SIG-M5 treated with dmso at 0.1 percent for 504 hours (cell line): ENCODE measurements around the gene FRMD3.

Source experiments
- DNase-seq: peaks from one replicate; lab custom pipeline; 2025; ENCODE audit not compliant: unreplicated experiment; lab: John Stamatoyannopoulos, UW

FRMD3 gene

DNA sequence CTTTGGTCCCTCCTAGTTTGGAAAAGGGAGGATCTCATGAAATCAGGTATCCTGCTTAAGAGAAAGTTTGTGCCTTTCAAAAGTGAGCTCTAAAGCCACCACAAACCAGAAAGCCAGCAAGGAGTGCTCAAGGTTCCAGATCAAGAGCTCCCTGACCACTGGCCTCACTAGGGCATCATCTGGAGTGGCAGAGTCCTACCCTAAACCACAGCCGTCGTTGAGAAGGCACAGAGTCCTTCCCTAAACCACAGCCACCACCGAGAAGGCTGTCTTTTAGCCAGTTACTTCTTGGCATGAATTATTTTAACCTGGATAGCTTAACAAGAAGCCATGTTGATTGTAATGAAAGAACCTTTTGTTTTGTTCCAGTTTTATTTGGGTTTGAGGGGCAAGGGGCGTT lies 102.9 kb downstream of the FRMD3 start:
- no peak for DNase-seq

DNA sequence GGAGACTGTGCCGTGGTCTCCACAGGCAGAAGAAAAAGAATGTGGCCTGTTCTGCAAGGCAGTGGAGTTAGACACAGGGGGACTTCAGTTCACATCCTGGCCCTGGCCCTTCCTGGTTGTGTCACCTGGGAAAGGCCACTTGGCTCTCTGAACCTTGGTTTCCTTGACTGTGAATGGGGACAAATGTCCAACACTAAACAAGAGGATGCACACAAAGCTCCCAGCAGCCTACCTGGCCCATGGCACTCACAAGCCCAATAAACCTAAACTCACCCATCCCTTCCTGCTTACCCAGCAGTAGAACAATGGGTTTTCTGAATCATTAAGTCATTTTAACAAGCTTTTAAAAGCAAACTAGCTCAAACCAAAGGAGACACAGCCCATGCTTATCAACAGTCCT lies 103.9 kb downstream of the FRMD3 start:
- DNase-seq: no peak

DNA sequence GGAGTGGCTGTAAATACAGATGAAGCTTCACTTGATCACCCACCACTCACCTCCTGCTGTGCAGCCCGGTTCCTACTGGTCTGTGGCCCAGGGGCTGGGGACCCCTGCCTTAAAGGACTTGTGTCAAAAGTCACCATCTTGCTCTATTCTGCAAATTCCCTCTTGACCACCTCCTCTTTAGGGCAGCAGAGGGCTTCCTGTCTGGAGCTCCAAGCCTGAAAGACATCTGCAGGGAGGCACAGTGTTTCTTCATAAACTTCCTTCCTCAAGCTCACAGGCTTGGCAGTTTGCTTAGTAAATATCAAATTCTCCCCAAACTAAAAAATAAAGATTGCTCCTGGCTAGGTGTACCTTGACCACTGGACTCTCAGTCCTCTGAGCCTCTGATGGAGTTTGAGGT lies 104.4 kb downstream of the FRMD3 start:
- peak; percentile 1 for DNase-seq

DNA sequence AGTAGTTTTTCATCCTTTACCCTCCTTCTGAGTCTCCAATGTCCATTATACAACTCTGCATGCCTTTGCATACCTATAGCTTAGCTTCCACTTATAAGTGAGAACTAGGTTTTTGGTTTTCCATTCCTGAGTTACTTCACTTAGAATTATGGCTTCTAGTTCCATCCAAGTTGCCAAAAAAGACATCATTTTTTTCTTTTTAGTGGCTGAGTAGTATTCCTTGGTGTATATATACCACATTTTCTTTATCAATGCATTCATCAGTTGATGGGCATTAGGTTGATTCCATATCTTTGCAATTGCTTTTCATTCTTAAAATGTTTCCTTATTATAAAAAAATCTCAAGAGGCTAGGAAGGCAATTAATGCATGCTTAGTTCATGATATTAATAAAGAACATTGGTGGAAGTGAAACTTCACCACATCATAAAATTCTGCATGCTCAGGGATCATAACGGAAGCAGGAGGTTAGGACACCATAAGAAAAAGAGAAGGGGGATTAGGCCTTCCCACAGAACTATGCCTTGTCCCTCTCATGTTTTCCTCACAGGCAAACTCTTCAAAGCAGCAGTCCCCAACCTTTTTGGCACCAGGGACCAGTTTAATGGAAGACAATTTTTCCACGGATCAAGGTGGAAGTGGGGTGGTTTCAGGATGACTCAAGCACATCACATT lies 105.2 kb downstream of the FRMD3 start:
- peak; percentile 6 for DNase-seq

DNA sequence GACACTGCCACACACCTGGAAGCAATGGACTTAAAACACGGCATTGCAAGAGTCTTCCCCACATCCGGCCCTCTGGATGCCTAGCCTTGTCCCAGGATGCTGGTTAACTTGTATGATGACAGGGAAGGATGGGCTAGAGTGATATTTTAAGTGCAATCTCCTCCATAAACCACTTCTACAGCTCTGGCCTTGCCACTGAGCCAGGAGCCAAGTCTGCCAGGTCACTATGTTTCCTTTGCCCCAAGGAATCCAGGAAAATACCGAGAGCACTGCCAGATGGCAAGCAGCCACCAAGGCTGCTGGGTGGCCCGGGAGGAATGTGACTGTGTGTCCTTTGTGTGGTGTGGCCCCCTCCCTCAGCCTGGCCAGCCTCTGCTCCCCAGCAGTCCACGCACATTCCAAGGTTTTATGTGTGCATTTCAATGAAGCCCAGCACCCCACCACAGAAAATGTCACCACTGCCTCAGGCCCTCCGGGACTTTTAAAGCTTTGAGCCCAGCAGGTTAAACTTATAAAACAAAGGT lies 106.0 kb downstream of the FRMD3 start:
- DNase-seq: no peak

DNA sequence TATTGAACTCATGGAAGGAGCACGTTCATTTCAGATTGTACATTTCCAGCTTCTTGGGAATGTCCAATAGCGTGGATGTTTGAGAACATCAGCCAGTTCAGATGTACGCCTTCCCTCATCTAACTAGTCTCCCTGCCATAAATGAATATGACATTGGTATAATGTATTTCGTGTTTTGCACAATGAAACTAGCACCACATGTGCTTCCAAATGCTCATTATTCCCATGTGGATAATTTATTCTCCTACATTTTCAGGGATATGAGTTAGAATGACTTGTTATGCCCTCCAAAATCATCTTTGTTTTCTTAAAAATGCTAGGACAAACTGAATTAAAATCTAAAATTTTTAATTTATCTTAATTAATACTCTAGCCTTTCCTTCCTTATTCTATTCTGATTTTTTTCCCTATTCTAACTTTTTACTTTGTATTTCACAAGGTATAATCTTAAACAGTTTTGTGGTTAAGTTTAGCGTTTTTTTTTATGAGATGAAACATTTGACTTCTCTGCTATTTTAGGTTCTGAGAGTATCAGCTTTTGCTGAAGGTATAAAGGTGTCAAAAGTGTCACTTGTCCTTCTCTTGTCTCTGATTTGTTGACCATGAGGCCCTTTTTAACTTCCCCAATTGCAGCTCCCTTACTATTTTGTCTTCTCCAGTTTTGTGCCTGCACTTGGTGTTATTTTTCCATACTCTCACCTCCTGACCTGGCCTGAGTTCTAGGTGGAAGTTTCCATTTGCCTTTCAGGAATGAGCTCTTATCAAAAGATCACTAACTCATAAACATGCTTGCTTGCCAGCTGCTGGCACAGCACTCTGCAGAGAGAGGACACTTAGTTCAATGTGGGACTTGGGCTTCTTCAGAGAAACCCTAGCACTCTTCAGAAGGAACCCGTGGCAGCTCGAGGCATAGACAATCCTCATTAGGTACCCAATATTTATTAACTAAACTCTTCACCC lies 106.8 kb downstream of the FRMD3 start:
- no peak for DNase-seq

DNA sequence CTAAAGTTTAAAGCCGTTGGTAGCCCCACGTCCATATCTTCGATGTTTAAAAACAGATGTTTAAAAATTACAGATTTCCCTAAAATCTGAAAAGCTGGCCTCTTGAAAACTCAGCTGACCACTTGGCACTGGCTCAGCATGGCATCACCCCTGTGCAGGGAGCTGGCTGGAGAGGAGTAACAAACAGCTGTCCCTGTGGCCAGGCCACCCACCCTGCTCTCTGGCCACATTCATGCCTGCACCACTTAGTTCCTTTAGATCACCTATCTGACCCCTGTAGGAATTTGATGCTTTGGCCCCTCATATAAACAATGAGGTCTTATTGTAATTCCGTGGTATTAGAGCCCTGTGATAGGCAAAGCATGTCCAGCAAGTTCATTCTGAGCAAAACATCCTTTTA lies 107.5 kb downstream of the FRMD3 start:
- no peak for DNase-seq

DNA sequence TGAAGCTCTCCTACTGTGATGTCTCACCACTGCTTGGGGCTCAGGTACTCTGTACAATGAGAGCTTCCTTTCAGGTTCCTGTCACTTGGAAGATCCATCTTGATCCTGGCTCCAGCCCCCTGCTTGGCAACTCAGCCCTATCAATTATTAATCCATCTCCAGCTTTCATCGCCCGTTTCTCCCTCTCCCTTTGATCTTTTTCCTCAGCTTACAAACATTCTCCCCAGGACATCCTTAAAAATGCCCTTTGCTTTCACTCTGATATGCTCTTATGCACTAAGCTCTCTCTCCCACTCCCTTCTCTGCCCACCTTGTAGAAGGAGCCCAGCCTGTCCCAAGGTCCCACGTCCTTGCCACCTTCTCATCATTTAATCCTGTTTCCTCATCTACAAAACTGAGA lies 109.0 kb downstream of the FRMD3 start:
- no peak for DNase-seq

DNA sequence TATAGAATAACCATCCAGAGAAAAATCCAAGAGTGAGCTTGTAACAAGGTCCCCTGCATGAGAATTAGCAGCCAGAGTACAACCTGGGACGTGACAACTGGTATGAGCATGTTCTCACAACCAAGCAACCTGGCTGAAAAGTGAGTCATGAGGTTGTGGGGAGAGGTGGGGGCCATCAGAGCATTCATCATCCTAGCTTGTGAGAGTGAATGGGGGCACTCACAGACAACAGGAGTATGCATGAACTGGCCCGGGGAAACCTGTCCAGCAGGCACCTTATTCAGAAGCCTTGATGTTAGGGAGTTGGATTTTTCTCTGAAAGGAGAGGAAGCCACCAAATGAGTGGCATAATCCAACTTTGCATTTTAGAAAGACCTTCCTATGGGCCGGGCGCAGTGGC lies 113.0 kb downstream of the FRMD3 start:
- no peak for DNase-seq

DNA sequence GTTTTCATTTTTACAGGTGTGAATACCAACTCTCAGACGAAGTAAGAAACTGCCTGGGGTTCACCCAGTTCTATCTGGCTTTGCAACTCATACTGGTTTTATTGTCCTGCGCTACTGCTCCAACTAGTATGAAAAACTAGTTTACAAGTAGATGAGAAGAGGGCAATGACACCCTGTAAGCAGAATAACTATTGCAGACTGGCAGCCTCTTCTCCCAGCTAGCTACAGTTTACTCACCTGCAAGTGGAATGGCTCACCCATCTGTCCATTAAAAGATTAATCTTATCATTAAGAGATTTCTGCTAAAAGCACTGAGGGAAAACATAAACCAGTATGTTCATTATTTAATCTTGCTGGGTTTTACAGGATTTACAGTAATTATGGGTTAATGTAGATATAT lies 113.4 kb downstream of the FRMD3 start:
- DNase-seq: no peak

DNA sequence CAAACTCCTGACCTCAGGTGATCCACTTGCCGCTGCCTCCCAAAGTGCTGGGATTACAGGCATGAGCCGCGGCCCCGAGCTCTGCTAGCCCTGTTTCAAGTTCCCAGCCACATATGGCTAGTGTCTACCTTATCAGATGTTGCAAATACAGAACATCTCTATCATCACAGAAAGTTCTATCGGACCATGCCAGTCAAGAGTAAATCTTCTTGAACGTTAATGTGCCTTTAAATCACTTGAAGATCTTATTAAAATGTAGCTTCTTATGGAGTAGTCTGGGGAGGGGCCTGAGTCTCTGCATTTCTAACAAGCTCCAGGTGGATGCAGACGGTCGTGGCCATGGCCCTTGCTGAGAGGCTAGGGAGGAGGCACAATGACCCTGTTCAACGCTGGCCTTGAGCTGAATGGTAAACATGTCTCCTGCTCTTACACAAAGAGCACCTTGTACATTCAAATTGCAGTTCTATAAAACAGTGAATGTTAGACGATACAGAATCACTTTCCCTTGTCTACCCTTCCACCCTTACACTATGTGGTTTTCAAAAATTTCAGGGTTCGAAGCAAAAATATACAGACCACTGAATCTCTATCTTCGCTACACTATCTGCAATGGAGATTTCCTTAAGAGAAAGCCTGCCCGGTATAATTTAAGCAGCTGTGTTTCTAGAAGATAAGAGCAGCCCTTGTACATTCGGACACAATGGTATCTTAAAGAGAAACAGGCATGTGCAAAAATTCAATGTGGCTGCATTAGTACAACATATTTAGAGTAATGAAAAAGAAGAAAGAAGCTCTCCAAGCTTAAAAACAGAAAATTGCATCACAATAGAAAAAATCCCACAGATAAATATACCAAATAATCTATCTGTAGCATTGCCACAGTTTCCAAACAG lies 114.1 kb downstream of the FRMD3 start:
- DNase-seq: no peak

DNA sequence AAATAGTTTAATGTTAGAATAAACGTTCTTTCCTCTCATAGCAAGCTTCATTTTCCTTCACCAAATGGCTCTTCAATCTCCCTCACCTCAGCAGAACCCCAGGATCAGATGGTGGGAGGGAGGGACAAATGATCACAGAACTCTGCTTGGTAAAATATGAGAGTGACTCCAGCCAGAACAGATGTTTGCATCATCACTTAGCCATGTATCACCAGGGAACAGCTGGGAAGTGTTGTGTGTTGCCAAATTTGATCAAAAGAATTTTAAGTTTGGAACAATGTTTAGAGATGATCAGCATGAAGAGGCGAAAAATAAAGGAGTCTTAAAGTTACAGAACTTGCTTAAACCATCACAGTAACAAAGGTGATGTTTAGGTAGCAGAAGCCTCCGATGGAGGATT lies 115.7 kb downstream of the FRMD3 start:
- DNase-seq: no peak

DNA sequence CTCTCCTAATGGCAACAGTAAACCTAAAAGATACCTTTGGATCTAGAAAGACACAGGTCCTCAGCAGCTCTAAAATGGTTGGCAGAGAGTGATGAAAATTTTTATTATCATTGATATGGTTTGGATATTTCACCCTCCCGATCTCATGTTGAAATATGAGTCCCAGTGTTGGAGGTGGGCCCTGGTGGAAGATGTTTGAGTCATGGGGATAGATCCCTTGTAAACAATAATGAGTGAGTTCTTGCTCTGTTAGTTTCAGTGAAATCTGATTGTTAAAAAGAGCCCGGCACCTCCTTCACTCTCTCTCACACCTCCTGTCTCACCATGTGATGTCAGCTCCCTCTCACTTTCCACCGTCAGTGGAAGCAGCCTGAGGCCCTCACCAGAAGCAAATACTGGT lies 117.7 kb downstream of the FRMD3 start:
- no peak for DNase-seq

DNA sequence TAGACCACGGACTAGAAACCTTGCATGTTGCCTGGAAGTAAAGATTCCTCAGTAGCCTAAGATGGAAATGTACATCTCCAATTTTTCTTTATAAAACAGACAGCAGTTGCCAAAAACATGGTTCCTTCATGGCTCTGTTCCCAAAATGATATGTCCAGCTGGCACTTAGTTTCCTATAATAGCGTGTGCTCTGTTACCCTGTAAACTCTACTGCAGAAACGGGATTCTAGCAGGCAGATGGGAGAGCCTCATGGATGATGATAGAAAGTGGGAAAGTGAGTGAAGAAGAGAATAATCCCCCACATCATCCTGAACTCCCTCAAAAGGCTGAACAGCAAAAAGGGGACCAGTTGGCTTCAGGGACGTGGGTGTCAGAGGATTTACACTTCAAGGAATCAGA lies 118.2 kb downstream of the FRMD3 start:
- no peak for DNase-seq

DNA sequence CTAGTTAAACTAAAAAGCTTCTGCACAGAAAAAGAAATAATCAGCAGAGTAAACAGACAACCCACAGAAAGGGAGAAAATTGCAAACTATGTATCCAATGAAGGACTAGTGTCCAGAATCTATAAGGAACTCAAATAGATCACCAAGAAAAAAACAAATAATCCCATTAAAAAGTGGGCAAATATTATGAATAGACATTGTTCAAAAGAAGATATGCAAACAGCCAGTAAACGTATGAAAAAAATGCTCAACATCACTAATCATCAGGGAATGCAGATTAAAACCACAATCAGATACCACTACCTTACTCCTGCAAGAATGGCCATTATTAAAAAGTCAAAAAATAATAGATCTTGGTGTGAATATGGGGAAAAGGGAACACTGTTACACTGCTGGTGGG lies 119.9 kb downstream of the FRMD3 start:
- DNase-seq: no peak

DNA sequence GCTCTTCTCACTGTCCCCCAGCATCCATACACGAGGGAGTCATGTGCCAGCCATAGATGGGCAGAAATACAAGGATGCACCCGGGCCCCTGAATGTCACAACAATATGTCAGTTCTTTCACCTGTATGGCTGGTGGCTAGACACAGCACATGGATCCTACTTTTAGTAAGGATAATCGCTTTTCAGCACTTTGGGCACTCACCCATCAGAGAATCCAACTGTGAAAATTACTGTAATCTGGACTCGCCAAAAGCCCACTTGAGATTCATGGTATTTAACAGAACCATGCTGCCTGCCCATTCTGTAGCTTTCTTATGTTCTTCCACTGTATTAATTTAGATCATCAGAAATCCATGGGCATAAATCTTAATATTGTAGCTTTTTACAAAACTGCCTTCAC lies 124.8 kb downstream of the FRMD3 start:
- no peak for DNase-seq

DNA sequence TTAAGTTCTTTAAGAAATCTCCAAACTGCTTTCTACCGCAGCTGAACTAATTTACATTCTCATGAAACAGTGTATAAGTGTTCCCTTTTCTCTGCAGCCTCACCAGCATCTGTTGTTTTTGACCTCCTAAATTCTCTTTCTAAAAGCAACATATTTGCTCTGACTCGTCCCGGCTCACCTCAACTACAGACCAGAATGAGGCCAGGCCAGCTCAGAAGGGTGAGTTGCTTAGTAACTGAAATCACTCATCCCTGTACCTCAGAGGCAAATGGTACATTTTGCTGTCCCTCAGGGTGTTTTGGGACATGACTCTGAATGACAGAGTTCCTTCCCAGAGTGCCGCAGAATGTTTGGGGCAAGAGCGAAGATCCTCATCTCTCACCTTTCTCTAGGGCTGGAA lies 127.5 kb downstream of the FRMD3 start:
- DNase-seq: no peak

DNA sequence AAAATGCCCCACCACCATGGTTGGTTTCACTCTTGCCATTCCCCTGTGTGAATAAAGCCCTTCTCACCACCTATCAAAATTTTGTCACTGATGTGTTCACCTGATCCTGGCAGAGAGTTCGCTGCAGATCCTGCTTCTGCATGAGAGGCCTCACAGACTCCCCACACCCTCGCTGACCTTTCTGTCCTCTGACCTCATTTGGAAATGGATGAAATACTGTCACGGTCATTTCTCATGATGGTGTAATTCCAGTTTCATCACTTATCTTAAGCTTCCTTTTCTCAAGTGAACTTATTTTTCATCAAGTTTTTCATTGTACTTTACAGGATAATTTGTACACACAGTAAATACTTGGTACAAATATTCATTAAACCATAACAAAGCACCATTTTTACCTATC lies 131.3 kb downstream of the FRMD3 start:
- no peak for DNase-seq

DNA sequence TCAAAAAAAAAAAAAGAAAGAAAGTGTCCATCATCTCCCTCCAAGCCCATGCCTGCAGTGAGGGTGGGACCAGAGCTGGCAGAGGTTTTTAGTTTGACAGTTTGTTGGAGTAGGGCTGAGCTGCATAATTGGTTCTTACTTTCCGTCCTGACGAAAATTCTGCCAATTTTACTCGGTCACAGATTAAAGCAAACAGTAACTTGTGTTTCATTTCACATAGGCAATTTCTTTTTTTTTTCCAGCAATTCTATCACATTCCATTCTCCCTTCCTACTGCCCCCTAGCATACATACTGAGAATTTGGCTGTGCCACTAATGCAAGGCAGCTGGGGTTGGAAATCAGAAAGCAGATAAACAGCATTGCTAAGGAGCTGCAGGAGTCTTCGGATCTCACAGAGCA lies 132.4 kb downstream of the FRMD3 start:
- no peak for DNase-seq

DNA sequence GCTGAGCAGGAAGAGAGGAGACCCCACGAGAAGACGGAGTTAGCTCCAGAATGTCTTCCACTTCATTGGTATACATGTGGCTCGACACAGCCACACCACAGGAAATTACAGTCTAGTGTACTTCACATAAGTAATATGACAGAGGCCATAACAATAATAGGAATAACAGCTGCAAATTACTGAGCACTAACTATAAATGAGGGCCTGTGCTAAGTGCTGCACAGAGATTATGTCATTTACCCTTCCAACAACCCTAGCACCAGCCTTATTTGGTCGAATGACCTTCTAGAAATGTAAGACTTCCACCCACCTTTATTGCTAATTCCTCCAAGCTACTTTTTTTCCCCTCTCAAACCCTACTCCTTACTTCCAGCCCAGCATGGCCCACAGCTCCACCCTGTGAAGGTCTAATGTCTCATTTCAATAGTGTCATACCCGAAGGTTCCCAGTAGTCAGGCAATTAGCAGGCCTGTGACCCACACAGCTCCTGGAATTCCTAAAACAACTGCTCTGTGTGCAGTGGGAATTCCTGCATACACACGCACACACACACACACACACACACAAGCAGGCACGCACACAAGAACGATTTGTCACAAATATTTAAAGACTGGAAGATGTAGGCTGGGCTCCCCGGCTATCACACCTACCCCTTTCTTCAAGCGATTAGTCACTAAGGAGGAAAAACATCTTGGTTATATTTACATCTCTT lies 134.5 kb downstream of the FRMD3 start:
- DNase-seq: no peak
